GM18505 (cell line): ENCODE data around the gene ACOD1.
A peak's percentile ranks its signal among the peaks of the same experiment; 100 is the strongest.

ENCODE experiments used
- ATAC-seq: cut with Tn5 transposase; IDR thresholded peaks from one replicate; pipeline ENCODE4 v1.9.1; 2021; ENCODE audit not compliant: unreplicated experiment
- POLR2A ChIP-seq: IDR thresholded peaks from 4 replicates; pipeline ENCODE4 v1.6.1; 2011; ENCODE audit warnings: borderline replicate concordance; ENCODE audit not compliant: insufficient read depth, insufficient read length; ENCODE audit errors: extremely low read depth

ACOD1 gene

DNA sequence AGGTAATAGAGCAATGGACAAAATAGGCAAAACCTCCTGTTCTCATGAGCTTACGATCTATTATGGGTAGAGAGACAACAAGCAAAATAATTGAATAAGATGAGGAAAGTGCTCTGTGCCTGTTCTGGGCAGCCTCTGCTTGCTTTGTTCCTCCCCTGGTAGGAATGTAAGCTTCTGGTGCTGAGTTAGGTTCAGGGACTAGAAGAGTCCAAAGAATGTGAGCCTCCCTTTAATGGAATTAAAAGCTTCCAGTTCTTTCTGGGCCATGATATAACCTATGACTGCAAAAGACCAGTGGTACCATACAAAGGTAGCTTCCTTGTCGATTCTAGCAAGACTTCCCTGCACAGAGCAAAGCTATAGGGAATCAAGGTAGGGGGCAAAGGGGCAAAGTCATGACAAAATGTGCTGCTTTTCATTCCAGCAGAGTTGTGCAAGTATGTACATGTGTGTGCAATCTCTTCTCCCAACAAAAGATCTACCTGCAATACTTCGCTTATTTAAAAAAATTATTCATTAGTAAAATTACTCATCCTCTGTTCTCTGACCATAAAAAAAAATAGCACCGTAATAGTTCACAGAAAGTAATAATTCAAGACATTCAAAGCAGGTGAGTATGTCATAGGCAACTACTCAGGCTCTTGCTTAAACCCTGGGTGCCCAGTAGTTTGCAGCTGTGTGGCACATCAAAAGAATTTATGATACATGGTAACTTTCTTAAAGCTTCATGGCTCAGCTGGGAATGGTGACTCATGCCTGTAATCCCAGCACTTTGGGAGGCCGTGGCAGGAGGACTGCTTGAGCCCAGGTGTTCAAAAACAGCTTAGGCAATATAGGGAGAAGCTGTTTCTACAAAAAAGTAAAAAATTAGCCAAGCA is 21.4 kb downstream of the ACOD1 start:
- ATAC-seq = no peak
- TF ChIP-seq POLR2A = no peak

DNA sequence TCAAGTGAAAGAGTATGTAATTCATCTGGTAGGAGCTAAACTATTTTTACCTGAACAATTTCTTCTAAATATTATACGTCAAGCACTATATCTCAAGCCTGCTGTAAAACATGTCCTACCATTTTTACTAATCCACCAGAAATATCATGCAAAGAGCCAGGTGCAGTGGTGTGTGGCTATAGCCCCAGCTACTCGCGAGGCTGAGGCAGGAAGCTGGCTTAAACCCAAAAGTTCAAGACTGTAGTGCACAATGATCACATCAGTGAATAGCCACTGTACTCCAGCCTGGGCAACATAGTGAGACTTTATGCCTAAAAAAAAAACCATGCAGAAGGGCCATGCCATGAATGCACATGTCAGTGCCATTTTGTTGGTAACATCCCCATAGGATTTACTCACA is 22.9 kb downstream of the ACOD1 start:
- ATAC-seq = peak; percentile 84
- TF ChIP-seq POLR2A = no peak

GRCh38 chr13:76971851-76972829 is 23.8 kb downstream of the ACOD1 start:
- TF ChIP-seq POLR2A = no peak
- ATAC-seq = no peak

DNA sequence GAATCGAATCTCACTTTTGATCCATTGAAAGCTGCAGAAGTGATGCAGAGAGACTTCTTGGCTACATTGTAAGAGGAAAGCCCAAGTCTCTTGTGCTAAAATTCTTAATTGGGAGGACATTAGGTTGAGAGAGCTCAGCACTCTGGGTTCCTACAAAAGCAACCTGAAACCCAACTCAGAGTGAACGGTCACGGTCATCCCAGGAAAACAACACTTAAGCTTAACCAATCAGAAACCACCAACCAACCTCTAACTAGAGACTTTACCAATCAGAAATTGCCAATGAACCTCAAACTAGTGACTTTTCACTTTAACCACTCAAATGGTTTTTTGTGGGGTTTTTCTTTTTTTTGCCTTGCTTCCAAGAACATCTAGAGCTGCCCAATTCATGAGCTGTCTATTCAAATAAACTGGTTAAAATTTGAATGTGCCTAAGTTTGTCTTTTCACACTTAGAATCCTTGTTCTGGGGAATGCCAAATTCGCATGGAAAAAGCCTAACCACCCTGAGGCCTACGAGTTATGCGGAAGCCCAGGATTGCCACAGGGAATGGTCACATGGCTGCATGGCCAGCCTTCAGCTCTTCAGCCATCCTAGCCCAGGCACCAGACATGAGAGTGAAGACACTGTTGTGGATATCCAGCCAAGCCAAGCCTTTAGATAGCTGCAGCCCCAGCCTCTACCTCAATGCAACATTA is 25.8 kb downstream of the ACOD1 start:
- no peak for ATAC-seq
- TF ChIP-seq POLR2A = no peak

GRCh38 chr13:76974618-76974975 is 26.3 kb downstream of the ACOD1 start:
- no peak for TF ChIP-seq POLR2A
- no peak for ATAC-seq

DNA sequence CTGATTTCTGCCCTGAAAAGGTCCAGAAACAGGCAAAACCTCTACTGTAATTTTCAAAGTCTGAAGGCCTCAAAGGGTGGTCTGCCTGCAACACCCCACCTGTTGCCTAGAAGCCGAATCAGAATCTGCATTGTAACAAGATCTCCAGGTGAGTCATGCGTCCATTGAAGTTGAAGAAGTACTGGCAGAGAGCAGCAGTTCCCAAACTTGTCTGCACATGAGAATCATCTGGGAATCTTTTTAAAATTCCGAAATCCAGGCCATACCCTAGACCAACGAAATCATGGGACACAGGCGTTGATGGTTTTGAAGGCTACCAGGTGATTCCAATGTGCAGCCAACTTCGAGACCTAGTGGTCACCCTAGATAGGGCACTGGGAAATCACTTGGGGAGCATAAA is 27.6 kb downstream of the ACOD1 start:
- no peak for ATAC-seq
- no peak for TF ChIP-seq POLR2A

DNA sequence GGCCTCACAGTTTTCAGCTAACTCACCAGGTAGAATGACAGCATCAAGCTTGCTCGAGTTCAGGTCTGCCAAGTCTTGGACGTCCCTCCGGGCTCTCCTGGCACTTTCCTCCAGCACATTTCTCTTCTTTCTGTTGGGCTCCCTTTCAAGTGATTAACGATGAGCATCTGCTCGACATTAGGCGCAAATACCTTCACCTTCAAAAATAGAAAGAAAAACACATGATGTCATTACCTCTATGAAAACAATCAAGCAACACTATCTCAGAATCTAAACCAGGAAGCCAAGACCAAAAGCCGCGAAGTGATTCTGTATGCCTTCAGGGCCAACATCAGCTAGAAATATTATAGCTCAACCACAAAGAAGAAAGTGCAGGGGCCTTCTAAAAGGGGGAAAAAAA is 28.2 kb downstream of the ACOD1 start:
- no peak for ATAC-seq
- no peak for TF ChIP-seq POLR2A

DNA sequence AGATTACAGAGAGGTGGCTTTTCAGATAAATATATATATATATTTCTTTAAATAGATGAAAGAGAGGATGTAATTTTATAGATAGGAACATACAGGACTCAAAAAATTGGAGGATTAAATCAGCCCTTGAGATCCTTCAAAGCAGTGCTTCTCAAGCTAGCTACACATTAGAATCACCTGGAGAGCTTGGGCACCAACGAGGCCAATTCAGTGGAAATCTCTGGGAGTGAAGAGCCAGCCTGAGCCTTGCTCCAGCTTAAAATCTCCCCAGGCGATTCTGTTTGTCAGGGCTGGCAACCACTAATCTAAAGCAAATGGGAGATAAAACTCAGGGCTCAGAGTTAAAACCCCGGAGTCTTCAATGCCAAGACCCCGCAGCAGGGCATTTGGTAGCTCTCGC is 28.6 kb downstream of the ACOD1 start:
- ATAC-seq = no peak
- no peak for TF ChIP-seq POLR2A

DNA sequence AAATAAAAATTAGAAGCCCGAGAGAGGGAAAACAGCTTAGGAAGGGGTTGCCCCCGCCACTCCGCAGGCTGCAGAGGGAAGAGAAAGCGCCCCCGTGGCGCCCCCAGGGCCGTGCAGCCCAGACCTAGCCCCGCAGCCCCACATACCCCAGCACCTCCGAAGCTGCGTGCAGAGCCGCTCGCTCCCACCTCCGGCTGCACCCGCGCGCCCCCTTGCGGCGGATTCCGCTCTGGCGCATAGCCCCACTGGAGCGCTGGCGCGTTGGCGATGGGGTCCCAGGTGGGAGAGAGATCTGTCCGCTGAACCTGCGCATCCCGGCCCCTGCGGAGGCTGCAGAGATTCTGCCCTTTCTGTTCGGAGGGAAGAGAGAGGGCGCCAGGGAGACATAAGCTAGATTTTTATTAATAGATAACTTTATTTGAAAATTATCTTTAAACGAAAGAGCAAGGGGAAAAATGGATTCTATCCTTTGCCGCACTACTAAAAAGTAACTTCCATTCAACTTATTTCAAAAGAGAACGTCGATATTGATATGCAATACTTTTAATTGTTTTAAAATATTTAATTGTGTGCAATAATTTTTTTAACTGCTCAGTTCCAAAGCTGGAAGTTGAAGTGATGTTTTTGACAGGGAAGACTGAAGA is 31.9 kb downstream of the ACOD1 start:
- peak; percentile 100 for ATAC-seq
- TF ChIP-seq POLR2A = no peak

- TF ChIP-seq POLR2A = no peak
- no peak for ATAC-seq
These were observed 33.8 kb downstream of the ACOD1 start for GRCh38 chr13:76982061-76982460.

DNA sequence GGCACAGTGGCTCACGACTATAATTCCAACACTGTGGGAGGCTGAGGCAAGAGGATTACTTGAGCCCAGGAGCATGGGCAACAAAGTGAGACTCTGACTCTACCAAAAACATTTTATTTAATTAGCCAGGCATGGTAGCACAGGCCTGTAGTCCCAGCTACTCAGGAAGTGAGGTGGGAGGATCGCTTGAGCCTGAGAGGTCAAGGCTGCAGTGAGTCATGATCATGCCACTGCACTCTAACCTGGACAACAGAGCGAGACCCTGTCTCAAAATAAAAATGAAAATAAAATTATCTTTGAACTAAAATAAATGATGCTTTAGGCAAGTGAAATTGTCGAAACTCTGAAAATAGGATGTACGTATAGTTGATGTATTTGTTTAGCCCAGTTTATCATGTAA is 35.4 kb downstream of the ACOD1 start:
- no peak for ATAC-seq
- no peak for TF ChIP-seq POLR2A

DNA sequence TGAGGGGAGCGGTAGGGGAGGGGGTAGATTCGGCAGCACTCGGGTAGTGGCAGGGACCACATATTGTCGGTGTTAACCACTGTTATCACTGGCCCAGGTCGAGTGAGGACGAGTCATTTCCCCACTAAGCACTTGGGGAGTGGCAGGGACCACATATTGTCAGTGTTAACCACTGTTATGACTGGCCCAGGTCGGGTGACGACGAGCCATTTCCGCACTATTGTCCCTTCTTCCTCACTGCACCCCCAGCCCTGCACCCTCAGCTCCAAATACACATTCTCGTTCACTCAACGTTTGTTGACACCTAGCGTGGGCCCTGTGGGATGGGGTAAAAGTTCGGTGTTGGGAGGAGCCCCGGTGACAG is 43.1 kb downstream of the ACOD1 start:
- no peak for TF ChIP-seq POLR2A
- peak; percentile 54 for ATAC-seq
